HG03457 (cell line): ENCODE data around the gene UNC93A.
A peak's percentile ranks its signal among the peaks of the same experiment; 100 is the strongest.
"Not testable (repeated sequence)": the region's sequence is repeated elsewhere in the genome, so short reads cannot be mapped to it uniquely, and the experiment has no call there.

Experiments used
- ATAC-seq: cut with Tn5 transposase; IDR thresholded peaks from one replicate; pipeline ENCODE4 v1.9.1; 2021; ENCODE audit warnings: moderate number of reproducible peaks; ENCODE audit not compliant: unreplicated experiment

UNC93A gene

GRCh38 chr6:167338541-167339117, 47.5 kb downstream of the UNC93A start:
- no peak for ATAC-seq

GRCh38 chr6:167341038-167341583, 50.0 kb downstream of the UNC93A start:
- no peak for ATAC-seq

DNA sequence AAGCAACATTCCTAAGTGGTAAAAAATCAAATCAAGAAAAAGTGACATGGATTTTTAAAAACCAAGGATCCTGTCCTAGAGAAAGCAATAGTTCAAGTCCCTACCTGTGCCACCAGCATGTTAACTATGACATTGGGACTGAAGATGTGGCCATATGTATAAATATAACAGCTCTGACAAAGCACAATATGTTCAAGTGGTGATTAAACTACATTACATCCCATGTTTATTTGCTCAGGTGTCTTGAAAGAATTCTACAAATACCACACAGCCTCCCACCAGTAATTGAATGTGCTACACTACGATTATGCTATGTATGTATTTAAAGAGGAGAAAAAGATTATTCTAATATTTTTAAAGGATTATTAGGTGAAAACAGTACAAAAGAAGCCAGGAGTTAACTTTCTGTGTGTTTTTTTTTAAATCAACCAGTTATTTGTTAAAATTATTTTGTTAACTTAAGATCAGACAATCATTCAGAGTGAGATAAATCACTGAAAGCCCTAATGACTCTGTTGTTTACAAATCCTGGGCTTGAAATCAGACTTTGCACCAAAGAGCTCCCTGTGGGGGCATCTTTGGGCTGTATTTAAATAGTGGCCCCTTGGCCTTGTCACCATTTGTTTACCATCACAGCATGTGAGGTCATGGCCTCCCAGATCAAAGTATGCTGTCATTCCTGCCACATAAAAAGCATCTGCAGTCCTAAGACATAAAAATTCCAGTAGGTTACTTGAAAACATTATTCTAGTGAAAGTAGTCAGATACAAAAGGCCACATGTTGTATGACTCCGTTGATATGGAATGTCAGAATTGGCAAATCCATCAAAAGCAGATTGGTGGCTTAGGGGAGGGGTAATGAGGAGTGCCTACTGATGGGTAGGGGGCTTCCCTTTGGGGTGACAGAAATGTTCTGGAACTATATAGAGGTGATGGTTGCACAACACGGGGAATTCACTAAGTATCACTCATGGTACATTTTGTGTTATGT, 50.8 kb downstream of the UNC93A start:
- no peak for ATAC-seq

- ATAC-seq = no peak
These were observed 51.9 kb downstream of the UNC93A start for GRCh38 chr6:167342879-167343610.

DNA sequence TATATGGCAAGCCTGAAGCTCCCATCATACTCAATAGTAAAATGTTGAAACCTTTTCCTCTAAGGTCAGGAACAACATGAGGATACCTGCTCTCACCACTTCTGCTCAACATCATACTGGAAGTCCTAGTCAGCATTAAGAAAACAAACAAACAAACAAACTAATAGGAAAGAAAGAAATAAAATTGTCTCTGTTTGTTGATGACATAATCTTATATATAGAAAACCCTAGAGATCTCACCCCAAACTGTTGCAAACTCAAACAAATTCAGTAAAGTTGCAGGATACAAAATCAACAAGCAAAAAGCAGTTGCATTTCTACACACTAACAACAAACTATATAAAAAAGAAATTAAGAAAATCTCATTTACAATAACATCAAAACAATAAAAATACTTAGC, 54.2 kb downstream of the UNC93A start:
- ATAC-seq = no peak

DNA sequence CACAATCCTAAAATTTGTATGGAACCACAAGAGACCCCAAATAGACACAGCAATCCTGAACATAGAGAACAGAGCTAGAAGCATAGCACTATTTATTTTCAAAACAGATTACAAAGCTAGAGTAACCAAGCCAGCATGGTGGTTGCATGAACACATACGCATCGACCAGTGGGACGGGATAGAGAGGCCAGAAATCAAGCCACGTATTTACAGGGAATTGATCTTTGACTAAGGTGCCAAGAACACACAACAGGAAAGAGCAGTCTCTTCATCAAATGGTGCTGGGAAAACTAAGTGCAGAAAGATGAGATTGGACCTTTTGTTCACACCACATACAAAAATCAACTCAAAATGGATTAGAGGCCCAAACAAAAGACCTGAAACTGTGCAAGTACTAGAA, 54.8 kb downstream of the UNC93A start:
- no peak for ATAC-seq

GRCh38 chr6:167347226-167347625, 56.1 kb downstream of the UNC93A start:
- ATAC-seq = no peak

DNA sequence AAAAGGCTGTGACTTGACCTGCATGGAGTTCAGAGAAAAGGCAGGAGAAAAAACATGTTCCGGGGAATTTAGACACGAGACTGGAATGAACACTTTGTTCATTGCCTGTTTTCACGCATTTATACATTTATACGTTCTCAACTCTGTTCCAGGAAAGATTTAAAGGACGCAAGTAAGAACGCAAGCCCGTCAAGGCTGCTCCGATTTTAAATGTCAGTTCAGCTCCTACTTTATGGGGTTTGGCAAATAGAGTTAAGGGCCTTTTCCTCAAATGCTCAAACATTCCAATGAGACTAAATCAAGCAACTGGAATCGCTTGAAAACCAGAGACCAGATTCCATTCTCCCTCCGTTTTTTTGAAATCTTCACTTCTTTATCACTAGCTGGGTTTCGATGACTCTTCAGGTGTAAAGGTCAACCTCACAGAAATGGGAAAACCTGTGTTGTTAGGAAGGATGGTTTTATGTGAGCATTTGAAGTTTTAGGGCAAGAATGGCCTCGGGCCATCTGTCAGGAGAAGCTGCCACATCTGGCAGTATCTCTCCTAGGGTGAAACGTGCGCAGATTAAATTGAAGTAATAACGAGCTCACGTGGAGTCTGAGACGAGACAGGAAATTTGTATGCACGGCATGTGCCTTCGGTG, 58.6 kb downstream of the UNC93A start:
- ATAC-seq = no peak

DNA sequence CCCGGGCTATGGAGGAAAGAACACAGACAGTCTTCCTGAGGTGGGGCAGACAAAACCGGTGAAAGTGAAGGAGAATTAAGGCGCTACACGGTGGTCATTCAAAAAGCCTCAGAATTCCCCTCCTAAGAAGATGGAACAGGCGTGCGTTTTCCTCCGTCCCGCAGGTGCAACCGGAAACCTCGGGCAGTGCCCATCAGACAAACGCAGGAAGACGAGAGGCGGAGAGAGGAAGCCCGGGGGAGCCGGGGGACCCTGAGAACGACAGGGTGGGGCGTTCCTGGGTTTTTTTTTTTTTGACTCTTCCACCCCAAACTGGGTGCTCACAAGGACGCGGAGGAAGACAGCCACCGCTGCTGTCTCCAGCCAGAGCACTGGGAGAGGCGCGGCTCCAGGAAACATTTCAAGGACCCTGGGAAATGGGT, 59.2 kb downstream of the UNC93A start:
- no peak for ATAC-seq

DNA sequence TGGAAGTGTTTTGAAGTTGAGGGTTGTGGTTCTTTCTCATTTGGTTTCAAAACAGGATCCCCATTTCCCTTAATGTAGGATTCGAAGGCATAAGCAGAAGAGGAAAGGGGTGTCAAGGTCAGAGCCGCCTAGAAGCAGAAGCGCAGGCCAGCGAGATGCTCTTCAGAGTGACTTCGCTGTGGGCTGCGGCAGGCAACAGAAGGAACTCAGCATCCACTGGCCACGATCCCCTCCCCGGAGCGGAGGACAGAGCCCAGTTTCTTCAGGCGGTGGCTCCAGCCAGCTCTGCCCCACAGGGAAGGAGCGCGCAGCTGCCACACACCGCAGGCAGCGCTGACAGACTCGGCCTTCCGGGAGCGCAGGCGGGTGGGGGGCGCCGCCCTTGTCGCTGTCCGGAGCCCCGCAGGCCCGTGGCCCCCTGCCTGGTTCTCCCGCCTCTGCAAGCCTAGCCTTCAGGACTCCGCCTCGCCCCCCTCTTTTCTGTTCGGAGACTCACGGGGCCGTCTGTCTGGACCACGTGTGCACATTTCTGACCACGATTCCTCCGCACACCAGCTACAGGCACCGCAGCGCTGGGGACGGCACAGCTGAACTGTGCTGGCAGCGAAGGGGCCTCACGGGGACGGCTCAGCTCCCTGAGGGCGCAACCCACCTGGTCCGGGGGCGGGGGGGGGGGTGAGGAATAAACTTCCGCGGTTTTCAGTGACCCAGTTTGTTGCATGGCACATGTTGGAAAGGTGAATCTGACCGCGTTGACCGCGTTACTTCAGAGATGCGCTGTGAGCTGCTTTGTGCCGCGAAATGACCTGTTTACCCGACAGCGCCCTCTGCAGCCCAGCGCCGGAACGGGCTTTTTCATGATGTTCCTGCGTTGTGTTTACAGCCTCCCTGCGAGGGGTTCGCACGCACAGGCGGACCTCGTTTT, 59.9 kb downstream of the UNC93A start:
- peak; percentile 73 for ATAC-seq

DNA sequence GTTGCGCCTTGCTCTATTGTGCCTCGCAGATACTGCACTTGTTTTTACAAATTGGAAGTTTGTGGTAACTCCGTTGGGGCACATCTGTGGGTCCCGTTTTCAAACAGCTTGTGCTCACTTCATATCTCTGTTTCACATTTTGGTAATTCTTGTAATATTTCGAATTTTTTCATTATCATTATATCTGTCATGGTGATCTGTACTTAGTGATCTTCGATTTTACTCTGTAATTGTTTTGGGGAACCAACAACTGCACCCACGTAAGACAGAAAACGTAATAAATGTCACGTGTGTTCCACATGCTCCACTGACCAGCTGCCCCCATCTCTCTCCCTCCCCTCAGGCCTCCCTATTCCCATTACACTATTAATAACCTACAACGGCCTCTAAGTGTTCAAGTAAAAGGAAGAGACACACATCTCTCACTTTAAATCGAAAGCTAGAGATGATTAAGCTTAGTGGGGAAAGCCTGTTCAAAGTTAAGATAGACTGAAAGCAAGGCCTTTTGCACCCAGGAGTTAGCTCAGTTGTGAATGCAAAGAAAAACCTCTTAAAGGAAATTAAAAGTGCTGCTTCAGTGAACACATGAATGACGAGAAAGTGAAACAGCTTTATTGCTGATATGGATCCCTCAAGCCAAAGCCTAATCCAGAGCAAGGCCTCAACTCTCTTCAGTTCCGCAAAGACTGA, 60.7 kb downstream of the UNC93A start:
- peak; percentile 27 for ATAC-seq

DNA sequence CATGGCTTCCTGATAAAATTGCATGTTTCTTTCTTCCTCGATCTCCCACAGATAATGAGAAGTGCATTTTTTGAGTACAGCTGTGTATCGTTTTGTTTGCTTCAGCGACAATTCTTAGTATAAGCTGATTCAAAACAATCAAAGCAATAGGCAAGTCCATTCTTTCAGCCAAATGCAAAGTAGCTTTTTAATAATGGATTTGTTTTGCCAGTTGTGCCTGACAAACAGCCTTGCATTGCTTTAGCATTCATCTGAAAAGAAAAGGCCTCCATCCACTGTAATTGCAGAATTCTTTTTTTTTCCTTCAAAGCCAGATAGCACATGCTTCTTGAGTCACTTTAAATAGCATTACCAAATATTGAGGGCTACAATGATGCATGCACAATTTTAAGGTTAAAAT, 65.8 kb downstream of the UNC93A start:
- no peak for ATAC-seq

GRCh38 chr6:167358394-167358793, 67.3 kb downstream of the UNC93A start:
- not testable (repeated sequence) for ATAC-seq

- ATAC-seq = not testable (repeated sequence)
These were observed 70.1 kb downstream of the UNC93A start for GRCh38 chr6:167361170-167361569.
